Stimulated activated CD4-positive, alpha-beta T cell treated with anti-CD3 and anti-CD28 coated beads, TNF-alpha, amount 100 ng/mL, for 24 hours (primary cell): ENCODE data around the gene MSH5.
"Not testable (repeated sequence)": the region's sequence is repeated elsewhere in the genome, so short reads cannot be mapped to it uniquely, and the experiment has no call there.

ENCODE experiments used
- DNase-seq, 3 experiments: peaks; one replicate each; pipeline ENCODE4 v3.0.0-alpha.2; 2020; ENCODE audit warnings: low read depth in 3 of 3

MSH5 gene

DNA sequence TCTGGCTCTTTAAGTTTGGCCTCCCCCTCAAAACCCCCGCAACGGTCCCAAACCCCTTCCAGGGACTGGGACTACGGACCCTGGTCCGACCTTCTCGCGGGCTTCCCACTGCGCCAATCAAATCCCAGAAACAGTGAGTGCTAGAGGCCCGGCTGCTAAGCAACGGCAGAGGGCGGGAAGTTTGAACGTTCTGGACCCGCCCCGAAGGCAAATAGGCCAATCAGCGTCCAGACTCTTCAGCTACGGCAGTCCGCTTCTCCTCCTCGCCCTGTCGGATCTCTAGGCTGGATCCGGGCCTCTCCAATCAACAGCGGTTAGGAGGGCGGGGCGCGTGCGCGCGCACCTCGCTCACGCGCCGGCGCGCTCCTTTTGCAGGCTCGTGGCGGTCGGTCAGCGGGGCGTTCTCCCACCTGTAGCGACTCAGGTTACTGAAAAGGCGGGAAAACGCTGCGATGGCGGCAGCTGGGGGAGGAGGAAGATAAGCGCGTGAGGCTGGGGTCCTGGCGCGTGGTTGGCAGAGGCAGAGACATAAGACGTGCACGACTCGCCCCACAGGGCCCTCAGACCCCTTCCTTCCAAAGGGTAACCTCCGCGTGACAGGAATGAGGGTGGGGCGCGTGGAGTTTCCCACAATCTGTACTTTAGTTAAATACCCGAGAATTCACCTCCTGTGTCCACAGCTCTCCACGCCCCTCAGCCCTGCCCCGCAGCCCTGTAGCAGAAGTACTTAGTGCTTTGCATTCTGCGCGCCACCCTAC is at the start of gene MSH5:
MSH5 (plus strand) TSS at position 367 of the 758 bp plus-strand sequence. CDS start 462 bp downstream, outside the sequence.
- peak; percentile 91 to 98 (median 93) for DNase-seq

DNA sequence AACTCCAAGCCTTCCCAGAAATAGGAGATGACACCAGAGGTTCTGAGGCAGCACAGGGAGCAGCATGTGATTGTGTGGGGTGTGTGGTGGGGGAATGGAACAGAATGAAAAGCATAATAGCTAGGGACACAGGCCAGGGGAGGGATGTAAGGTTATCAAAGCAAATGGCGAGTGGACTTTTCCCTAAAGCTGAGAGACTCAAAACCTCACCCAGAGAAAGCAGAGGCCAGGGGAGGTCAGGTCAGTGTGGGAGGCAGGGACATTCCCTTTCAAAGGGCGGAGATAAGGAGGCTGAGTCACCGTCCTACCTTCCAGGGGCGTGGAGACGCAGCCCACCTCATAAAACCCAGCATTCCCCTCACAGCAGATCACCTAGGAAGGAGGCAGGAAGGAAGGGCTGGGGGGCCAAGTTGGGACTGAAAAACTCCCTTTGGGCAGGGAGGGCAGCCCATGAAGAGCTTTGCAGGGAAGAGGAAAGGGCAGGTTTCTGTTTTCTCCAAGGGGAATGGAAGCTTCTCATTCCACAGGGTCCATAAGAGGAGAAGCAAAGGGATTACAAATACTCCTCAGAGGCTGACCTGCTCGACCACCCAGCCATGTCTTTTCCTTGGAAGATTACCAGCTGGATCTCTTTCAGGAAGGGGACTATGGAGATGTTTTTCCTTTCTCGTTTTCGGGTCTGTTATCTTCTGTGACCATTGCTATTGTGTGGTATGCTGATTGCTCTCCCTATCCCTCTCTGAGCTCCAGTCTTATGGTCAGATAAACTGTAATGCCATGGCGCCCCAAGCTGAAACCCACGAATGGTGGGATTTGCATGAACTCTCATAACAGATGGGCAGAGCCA is 49.4 kb upstream of the MSH5 start:
- no peak for DNase-seq

DNA sequence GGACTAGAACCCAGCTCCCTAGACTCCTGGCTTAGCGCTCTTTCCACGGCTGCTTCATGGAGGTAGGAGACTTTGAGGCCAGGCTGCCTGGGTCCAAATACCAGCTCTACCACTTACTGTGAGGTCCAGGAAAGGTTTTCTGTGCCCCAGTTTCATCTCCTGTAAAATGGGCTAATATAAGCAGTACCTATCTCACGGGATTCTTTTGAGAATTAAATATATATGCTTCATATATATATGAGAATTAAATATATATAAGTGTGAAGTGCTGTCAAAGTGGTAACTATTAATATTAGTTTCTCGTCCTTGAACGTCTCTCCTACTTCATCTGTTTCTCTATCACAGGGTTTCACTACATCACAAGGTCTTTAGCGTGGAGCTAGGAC is 48.7 kb upstream of the MSH5 start:
- no peak for DNase-seq

DNA sequence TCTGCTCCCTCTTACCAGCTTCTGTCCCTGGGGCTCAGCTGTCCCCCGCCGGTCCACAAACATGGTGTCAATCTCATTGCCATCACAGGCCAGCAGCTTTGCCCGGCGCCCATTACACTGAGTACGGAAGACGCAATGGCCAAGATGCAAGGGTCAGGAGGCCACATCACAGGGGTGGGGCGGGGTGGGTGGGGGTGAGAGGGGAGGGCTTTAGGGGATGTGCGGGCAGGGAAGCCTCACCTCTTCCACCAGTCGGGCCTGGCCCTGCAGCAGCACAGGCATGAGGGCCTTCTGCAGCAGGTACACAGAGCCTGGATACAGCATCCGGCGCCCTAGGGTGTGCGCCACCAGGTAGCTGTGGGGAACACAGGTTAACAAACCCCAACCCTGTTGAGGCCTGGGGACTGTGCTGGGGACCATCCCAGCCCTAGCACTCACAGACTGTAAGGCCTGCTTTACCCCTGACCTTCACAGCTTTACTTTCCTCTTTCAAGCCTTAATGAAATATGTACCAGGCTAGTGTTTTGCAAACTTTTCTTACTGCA is 48.2 kb upstream of the MSH5 start:
- no peak for DNase-seq

DNA sequence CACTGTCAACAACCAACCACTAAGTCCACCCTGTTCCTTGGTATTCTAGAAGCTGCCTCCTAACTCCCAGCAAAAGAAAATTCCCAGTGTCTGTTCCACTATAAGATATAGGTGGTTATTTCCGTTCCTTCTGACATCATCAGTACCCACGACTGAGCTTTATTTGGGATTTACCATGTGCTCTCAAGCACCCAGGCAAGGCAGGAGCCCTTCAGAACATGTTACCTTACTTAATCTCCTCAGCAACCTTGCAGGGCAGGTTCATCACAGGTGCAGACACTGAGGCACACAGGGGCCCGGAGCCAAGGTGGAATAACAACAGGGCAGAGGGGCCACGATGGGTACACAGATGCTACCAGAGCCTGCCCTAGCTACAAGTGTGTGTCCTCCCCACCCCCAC is 47.5 kb upstream of the MSH5 start:
- DNase-seq = no peak

DNA sequence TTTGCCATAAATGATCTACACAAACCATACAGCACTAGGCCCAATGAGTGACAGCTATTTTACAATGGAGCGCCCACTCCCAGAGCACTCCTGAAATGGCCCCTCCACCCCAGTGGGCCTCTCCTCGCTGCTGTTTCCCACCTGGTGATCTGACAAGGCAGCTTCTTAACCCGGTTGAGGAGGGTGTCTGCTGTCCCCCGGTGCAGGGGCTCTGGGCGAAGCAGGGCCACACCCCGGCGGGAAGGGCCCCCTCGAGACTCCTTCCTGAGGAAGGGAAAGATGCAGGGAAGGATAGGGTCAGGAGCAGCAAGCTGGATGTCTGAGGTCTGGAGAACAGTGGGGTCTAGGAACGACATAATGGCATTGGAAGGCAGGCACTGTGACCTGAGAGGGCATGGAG is 46.9 kb upstream of the MSH5 start:
- no peak for DNase-seq

DNA sequence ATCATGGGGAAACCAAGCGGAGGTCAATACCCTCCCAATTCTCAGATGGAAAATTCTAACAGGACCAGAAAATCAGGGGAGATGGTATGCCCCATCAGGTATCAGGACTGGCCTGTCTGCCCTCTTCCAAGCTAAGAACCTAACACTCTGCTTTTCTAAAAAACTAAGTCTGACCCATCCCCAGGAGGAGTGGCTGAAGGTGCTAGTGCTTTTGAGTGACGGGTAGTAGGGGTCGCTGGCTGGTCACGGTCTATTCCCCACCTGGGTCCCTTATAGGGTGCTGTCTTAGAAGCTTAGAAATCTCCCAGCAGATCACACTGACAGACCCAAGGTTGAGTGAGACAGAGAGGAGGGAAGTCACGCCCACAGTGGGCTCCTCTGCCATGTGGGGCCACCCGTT is 46.3 kb upstream of the MSH5 start:
- no peak for DNase-seq

DNA sequence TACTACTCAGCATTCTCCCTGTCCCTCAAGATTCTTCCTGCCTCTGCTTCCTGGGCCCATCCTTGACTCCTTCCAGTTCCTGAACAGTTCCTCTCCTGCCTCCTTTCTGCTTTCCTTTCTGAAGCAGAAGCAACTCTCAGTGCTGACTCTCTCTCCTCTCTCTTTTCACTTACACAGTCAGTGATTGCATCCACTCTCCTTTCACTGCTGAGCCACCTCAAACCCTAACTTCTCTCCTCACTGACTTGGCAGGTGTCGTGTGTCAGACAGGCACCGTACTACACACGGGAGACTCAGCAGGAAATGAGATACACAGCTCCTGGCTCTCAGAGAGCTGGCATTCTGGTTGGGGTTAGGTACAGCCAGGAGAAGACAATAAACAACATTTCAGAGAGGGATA is 42.2 kb upstream of the MSH5 start:
- DNase-seq = no peak

DNA sequence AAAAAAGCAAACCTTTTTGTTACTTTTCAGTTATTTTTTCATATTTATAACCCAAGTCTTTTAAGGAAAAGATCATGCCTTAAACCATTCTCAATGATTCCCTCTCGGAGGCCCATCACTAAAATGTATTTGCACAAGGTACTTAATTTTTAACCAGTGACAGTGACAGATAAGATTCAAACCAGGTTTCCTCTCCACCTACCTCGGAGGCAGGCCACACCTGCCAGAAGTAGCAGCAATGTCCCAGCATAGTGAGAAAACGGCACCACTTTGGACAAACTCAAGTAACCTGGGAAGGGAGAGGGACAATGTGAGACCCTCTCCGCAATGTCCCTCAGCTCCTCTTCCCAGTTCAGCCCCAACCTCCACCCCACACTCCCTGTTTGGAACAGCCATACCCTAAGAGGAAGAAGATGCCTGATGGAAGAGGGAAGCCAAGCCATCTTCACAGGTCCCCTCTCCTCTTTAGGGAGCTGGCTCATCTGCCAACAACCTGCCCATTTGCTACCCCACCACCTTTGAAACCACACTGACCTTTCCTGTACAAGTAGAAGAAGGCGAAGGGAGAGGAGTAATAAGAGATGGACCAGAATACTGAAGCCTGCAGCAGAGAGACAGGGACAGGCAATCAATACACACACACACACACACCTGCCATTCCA is 38.9 kb upstream of the MSH5 start:
- no peak for DNase-seq

DNA sequence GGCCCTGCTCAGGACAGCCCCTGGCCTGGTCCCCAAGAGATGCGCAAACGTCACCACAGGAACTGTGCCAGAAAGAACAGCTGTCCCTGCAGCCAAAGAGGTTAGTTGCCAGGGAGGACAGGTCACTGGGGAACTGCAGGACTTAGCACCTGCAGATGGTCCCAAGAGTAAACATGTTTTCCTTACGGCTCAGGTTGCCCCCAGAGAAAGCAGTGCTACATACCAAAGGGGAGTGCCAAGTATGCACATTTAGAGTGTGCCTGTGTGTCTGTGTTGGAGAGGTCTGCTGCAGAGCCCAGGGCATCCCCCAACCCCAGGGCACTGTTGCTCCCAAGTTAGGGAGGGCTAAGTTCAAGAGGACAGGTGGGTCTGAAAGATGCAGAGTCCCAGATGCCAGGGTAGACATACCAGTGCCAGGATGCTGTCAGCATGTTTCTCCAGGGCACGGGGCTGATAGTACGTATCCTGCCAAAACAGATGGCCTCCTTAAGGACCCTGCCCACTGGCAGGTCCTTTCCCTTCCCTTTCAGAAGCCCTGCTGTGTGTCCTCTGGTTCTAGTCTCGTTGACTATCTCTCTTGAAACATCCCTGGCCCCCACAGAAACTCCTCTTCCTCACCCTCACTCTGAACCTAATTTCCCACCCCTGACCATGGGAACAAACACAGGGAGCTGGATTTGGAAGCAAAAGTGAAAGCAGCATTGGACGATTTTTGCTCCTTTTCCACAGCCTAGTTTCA is 38.0 kb upstream of the MSH5 start:
- no peak for DNase-seq

DNA sequence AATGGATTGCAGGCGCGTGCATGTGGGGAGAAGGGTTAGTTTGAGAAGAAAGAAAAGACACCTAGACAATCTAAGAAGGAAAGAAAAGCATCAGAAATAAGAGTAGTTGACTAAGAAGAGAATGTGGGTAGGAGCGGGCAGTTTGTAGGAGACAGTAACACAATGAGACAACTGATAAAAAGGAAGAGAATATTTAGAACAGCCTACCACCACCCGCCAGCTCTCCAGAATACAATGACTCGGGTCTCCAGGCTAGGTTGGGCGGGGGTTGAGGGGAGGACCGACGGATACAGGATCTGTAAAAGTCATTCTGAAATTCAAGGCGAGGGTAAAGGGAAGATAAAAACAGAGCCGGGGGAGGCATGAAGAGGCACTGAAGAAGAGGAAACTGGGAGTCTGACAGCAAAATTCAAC is 37.4 kb upstream of the MSH5 start:
- peak in 1 of 3 experiments; percentile 5 for DNase-seq

DNA sequence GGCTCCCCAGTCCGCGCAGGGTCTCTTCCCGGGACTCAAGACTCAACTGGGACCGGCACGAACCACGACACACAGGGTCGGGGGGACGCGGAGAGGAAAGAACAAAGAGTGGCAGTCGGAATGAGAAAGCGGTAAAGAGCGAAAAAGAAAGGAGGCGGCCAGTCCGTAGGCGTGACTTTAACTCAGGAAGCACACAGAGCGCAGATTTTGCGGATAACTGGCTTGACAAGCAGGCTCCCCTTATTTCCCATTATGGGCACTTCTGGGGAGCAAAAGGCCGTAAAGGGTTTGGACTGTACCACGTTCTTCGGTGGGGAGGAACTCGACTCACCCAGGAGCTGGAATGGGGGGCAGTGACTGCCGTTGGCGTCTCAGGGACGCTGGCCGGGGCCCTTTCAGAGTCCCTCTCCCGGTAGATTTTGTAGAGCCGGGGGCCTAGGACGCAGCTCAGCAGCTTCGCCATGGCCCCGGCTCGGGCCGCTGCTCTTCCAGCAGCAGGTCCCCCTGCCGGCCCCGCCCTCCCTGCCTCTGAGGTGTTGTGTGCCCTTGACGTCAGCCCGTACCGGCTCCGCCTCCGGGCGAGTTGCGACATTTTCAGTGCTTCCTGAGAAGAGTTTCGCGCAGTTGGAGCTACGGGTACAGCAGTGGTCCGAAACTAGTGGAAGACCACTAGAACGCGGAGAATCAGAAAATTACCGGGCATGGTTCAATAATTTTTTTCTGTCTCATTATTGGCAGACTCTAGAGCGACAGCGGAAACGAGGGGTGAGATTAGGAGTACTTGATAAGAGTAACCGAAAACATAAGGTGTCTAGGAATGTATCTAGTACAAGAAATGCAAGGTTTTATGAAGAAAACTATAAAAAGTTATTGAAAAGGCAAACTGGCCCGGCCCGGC is 36.7 kb upstream of the MSH5 start, which contains the start of gene ABHD16A:
ABHD16A (minus strand) TSS at position 506 of the 898 bp plus-strand sequence; CDS start at position 463, 43 bp downstream.
- peak; percentile 92 to 98 (median 92) for DNase-seq

DNA sequence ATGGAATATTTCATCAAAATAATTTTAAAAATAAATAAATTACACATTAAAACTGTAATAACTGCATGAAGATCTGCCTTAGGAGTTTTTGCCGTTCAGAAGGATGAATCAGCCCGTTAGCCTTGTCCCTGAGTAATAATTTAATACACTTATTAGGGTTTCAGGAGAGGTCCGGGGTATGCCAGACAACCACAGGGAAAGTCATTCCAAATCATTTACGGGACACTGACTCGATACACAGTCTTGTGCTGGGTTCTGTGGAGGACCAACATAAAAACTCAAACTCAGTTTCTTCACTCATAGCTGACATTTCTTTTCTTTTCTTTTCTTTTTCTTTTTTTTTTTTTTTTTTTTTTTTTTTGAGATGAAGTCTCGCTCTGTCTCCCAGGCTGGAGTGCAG is 33.9 kb upstream of the MSH5 start:
- no peak for DNase-seq

DNA sequence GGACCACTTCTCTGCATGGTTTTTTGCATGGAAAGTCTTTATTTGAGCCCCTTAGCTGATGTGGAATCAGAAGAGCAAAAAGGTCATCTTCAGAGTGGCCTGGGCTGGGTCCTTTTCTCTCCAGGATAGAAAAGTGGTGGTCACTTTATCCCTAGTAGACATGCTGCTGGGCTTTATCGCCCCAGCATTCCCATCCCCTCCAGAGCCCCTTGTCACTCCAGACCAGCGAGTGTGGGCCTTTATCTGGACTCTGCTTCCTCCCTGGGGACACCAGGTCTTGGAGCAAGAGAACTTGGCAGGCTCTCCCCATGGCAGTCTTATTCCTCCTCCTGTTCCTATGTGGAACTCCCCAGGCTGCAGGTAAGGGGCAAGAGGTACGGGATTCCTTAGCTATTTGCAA is 33.2 kb upstream of the MSH5 start, which contains the start of gene LY6G6F:
LY6G6F (plus strand) TSS at position 268 of the 400 bp plus-strand sequence; CDS start at position 309, 41 bp downstream.
- no peak for DNase-seq

DNA sequence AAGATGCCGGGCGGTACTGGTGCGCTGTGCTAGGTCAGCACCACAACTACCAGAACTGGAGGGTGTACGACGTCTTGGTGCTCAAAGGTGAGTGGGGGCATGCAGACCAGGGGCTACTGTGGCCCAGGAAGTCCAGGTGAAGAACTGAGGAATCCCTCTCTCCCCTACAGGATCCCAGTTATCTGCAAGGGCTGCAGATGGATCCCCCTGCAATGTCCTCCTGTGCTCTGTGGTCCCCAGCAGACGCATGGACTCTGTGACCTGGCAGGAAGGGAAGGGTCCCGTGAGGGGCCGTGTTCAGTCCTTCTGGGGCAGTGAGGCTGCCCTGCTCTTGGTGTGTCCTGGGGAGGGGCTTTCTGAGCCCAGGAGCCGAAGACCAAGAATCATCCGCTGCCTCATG is 32.1 kb upstream of the MSH5 start:
- no peak for DNase-seq

DNA sequence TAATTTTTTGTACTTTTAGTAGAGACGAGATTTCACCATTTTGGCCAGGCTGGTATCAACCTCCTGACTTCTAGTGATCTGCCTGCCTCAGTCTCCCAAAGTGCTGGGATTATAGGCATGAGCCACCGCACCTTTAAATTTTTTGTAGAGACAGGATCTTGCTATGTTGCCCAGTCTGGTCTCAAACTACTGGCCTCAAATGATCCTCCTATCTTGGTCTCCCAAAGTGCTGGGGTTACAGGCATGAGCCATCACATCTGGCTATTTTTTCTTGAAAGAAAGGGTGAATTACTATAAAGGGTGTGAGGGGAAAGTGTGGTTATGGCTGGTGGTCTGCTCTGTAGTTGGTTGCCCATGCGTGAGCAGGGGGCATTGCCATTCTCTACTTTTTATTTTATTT is 31.6 kb upstream of the MSH5 start:
- no peak for DNase-seq

DNA sequence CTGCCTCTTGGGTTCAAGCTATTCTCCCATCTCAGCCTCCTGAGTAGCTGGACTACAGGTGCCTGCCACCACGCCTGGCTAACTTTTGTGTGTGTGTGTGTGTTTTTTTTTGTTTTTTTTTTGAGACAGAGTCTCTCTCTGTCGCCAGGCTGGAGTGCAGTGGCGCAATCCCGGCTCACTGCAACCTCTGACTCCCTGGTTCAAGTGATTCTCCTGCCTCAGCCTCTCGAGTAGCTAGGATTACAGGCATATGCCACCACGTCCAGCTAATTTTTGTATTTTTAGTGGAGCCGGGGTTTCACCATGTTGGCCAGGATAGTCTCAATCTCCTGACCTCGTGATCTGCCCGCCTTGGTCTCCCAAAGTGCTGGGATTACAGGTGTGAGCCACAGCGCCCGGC is 30.6 kb upstream of the MSH5 start:
- DNase-seq = not testable (repeated sequence)

DNA sequence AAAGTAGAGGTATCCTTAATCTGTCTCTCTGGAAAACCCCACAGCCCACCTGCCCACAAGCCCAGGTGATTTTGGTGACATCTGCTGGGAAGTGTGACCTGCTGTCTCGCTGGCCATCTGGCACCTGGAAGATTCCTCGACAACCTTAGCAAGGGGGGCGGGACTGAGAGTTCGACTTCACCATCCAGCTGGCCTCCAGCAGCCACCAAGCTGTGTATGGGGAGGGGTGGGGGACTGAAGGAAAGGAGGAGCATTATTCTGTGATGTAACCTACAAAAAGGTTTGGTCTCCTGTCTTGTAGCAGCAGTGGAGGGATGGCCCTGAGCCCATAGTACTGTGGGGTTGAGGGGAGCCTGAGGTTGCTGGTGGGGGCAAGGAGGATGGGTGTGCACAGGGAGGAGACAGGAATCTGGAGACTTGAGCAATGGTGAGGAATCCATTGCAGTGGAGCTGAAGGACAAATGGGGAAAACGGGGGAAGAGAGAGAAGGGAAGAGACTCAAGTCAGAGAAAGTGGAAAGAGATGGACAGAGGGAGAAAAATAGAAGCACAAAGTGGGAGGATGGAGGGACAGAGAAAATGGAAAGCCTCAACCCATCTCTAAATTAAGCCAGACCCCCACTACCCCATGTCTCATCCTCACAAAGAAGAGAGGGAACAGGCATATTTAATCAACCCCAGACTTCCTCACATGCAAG is 29.1 kb upstream of the MSH5 start:
- DNase-seq = no peak

DNA sequence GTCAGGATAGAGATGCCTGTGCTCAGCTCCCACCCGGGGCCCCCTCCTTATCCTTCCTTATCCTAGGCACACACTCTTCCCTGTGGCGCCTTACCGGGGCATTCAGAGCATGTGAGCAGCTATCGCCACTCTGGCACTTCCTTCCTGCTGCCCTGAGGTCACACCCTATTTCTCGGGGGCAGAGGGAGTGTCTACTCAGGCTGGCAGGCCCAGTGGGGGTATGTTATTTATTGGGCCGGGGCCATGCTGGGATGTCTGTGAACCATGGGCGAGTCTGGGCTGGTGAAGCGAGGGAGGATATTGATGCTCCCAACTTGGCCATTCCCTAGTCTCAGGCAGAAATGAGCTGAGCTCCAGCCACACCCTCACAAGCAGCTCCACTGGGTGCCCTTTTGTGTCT is 28.6 kb upstream of the MSH5 start:
- no peak for DNase-seq

DNA sequence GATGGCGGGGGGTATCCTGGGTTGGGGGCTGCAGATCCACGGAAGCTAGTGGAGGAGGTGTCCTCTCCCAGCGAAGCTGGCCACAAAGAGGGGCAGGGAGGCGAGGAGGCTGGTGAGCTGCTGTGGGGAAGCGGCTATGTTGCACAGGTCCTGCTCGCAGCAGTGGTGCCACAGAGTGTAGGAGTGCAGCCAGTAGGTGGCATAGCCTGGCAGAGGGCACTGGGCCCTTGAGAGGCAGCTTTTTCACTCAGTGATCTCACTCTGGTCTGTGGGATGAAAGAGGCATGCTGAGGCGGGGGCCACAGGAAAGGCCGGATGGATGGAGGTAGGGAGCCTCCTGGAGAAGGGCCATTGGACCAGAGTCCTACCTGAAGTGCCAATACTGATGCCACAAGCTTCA is 27.5 kb upstream of the MSH5 start:
- DNase-seq = no peak
